GM18868 (cell line): Measurements from ENCODE around the gene BTLA.
"Not testable (repeated sequence)": the region's sequence is repeated elsewhere in the genome, so short reads cannot be mapped to it uniquely, and the experiment has no call there.

ENCODE experiments used
- ATAC-seq: cut with Tn5 transposase; IDR thresholded peaks from one replicate; pipeline ENCODE4 v1.9.1; 2021; ENCODE audit warnings: mild to moderate bottlenecking, moderate library complexity; ENCODE audit not compliant: unreplicated experiment

The BTLA gene

GRCh38 chr3:112498914-112499711 lies at the start of gene BTLA:
BTLA (minus strand) TSS chr3:112499472; CDS start chr3:112499358, 114 bp downstream.
- ATAC-seq: peak; percentile 62

- no peak for ATAC-seq
Observed at GRCh38 chr3:112546216-112546759, 47.0 kb upstream of the BTLA start.

DNA sequence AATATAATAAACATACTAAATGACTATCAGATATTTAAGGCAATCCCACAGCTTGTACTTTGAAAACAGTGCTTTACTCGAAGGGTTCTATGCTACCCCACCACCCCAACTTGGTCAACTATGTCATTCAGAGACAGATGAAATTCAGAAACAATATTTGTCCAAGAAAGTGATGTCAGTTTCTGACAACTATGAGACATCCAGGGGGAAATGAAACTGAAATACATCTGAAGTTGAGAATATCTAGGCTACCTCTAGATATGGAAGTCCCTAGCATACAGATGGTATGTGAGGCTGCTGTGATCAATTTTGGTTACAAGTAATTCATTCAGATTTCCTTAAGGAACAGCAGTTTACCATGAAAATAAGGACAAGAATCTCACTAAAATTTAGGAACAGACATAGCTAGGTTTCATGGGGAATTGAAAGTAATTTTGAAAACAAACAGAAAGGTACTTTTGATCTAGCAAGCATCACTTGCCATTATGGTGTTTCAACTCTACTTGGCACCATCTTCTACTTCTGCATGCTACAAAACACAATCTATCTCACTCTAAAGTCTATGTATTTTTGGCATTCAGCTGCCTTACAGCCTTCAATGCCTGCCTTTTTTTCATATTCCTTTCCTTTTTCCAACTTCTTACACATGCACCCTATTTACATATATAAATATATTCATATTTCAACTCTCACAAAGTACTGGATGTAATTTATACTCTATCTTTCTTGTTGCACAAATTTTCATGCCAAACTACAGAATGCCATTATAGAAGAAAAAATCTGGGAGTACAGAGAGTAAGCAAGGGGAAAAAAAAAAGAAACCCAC lies 40.8 kb upstream of the BTLA start:
- ATAC-seq: peak; percentile 96

DNA sequence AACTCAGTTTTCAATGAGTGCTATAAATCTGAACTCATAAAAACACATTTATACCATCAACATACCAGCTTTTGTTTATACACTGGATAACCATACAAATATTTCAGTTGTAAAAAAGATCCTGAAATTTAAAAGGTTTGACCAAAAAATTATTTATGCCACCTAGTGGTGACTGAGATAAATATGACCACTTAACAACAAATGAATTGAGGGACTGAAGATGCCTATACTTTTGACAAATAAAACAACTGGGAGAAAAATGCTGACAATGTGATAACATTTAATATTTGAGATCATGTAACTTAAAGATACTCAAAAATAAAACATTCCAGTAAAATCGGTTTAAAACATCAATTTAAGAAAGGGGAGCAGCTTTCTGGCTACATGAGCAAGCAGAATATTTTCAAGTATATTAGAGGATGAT lies 32.1 kb upstream of the BTLA start:
- ATAC-seq: no peak

- ATAC-seq: no peak
Observed at GRCh38 chr3:112530573-112530972, 31.3 kb upstream of the BTLA start.

DNA sequence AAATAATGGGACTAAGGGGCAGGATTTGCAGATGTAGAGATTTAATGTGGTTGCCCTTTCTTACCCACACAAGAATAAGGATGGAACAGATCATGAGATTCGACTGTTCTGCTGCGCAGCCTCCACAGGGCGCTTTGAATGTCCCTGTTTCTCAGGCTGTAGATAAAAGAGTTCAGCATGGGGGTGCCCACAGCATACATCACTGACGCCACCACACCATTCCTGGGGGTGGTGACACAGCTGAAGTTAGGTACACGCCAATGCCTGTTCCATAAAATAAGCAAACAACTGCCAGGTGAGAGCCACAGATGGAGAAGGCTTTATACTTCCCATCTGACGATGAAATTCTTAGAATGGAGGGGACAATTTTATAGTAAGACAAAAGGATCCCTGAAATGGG lies 24.9 kb upstream of the BTLA start:
- ATAC-seq: not testable (repeated sequence)

DNA sequence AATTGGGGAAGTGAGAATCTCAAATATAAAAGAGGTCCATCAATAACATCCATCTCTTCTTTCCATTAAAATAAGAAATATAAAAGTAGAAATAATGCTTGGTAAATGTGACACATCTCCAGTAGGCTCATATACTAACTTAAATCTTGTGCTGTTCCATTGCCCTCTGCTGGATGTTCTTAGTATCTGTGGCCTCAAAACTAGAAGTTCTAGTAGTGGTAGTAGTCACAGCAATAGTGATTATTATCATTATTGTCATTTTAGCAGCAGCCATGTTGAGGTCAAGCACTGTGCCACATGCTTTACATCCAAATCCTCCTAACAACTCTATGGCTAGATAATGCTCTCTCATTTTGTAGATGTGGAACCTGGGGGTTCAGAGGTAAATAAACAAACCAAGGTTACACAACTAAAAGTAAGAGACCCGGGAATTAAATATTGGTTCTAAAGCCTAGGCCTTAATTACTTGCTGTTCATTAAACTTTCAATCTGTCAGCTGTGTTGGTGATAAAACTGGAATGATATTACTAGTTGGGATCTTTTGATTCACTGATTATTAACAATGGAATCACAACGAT lies 20.2 kb upstream of the BTLA start:
- ATAC-seq: peak; percentile 65

DNA sequence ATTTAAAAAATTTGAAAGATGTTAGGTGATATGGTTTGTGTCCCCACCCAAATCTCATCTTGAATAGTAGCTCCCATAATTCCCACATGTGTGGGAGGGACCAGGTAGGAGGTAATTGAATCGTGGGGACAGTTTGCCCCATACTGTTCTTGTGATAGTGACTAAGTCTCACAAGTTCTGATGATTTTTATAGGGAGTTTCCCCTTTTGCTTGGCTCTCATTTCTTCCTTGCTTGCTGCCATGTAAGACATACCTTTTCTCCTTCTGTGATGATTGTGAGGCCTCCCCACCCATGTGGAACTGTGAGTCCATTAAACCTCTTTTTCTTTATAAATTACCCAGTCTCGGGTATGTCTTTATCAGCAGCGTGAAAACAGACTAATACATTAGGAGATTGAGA lies 19.7 kb upstream of the BTLA start:
- peak; percentile 25 for ATAC-seq

DNA sequence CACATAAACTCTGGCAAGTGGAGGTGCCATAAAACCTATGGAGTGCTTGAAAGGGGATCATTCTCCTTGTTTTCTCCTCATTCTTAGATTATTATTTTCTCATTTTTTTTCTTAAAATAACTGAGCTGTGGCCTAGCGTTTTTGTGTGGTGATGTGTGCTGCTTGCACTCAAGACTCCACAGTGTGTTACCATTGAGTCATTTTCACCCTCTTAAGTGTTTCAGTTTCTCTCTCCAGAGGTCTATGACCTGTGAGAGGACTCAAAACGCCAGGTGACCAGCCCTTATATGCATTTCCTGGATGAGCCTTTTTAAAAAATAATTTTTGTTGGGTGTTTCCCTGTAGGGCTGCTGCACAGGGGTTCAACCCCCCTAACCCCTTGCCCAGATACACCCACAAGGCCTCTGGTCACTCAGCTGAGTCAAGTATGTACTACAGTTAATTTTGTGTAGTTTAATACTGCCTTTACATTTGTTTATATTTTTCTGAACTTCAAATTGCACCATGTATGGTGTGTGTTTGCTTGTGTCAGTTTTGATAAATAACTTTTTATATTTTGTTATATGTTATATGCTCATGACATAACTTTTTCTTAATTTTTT lies 15.4 kb upstream of the BTLA start:
- peak; percentile 96 for ATAC-seq

GRCh38 chr3:112512320-112512719 lies 13.0 kb upstream of the BTLA start:
- no peak for ATAC-seq

GRCh38 chr3:112508860-112509259 lies 9.6 kb upstream of the BTLA start:
- ATAC-seq: no peak

- ATAC-seq: no peak
Observed at GRCh38 chr3:112508261-112508660, 9.0 kb upstream of the BTLA start.

DNA sequence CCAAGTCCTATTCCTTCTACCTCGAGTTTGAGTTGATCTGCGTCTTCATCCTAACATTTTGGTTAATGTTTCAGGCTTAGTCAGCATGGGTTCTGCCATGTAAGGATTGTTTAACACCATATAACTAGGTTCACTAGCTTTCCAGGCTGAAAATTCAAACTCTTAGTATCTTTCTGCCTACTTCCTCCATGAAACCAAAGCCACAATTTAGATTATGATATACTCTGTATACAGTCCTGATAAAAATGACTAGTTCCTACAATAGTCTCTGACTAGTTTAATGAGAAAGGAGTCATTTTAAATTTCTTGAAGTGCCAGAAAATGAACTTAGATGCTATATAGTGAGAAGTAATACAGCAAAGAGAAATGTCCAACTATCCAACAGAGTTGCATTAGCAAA lies 6.6 kb upstream of the BTLA start:
- ATAC-seq: peak; percentile 51

GRCh38 chr3:112504123-112504522 lies 4.9 kb upstream of the BTLA start:
- ATAC-seq: no peak

DNA sequence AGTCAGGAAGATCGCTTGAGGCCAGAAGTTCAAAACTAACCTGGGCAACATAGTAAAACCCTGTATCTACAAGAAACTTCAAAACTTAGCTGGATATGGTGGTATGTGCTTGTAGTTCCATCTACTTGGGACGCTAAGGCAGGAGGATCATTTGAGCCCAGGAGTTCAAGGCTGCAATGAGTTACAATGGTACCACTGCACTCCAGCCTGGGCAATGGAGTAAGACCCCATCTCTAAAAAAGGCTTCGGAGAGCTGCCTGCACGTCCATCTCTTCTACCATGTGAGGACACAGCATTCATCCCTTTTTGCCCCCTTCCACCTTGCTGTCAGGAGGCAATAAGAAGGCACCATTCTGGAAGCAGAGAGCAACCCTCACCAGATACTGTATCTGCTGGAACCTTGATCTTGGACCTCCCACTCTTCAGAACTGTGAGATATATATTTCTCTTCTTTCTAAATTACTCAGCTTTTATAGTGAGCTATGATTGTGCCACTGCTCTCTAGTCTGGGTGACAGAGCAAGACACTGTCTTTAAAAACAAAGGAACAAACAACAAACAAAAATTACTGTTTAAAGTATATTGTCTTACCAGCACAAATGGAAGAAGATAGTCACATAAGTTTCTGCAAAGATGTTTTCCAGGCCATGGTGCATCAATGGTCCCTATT lies 4.2 kb upstream of the BTLA start:
- no peak for ATAC-seq

DNA sequence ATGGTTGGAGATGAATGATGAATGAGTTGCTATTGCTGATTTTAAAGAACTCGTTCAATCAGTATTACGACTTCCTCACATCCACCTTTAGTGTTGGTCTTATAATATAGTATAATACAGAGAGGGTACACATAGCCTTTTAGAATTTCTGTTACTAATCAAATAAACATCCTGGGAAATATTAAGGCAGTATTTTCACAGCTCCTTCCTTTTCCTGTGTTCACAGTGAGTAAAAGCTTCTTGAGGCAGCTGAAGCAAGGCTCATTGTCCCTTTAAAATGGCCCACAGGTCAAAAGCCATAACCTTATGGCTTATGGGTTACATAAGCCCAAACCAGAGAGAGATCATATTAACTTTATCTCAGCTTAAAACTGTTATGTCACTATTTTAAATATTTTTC lies 1.3 kb upstream of the BTLA start:
- no peak for ATAC-seq

DNA sequence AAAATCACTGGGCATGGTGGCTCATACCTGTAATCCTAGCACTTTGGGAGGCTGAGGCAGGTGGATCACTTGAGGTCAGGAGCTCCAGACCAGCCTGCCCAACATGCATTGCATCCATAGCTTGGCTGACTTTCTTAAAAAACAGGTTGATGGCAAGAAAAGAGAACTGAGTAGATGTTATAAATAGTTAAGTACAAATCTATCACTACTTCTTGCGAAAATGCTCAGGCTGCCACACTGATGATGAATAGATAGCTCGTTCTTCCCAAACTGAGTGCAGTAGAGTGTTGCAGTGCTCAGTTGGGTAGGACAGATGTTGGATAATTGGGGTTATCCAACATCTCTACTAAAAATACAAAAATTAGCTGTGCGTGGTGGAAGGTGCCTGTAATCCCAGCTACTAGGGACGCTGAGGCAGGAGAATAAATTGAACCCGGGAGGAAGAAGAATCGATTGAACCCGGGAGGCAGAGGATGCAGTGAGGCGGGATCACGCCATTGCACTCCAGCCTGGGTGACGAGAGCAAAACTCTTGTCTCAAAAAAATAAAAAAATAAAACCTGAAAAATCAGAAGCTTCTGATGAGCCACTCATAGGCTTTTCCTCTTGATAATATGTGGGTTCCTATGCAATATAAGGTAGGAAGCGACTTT lies 1.2 kb downstream of the BTLA start:
- no peak for ATAC-seq

- ATAC-seq: no peak
Observed at GRCh38 chr3:112496366-112497067, 2.8 kb downstream of the BTLA start.

- ATAC-seq: not testable (repeated sequence)
Observed at GRCh38 chr3:112494448-112494767, 4.9 kb downstream of the BTLA start.
